Suprapubic skin (tissue), 4 donors: ENCODE data around the gene FAF1. TPM values are rescaled to one million over a fixed set of nuclear protein-coding genes. Genes with fewer than 3 reads are reported as not detected.

Experiments
- DNase-seq, 2 donors: peaks; one replicate each; pipeline ENCODE4 v3.0.0-alpha.2; 2019; ENCODE audit warnings: low spot score in 2 of 2
- H3K27ac ChIP-seq: fragments of 200-600 bp; sonication (generic); one replicate; pipeline ENCODE4 v1.5.1; 2019
- H3K27me3 ChIP-seq: fragments of 200-600 bp; sonication (generic); one replicate; pipeline ENCODE4 v1.5.1; 2019
- H3K36me3 ChIP-seq: fragments of 200-600 bp; sonication (generic); one replicate; pipeline ENCODE4 v1.5.1; 2019
- H3K4me1 ChIP-seq: fragments of 200-600 bp; sonication (generic); one replicate; pipeline ENCODE4 v1.5.1; 2019
- H3K4me3 ChIP-seq: fragments of 200-600 bp; sonication (generic); one replicate; pipeline ENCODE4 v1.5.1; 2019; ENCODE audit warnings: mild to moderate bottlenecking
- H3K9me3 ChIP-seq: fragments of 200-600 bp; sonication (generic); one replicate; pipeline ENCODE4 v1.5.1; 2019
- CTCF ChIP-seq, 2 donors: fragments of 200-600 bp in 1 of 2; fragments of 450-650 bp in 1 of 2; sonication (generic) in 1 of 2; IDR thresholded peaks; one replicate each; pipeline ENCODE4 v1.5.1; 2016 to 2019; ENCODE audit warnings: antibody characterized with exemption in 2 of 2, mild to moderate bottlenecking in 1 of 2, moderate library complexity in 1 of 2
- EP300 ChIP-seq: sonication (generic); formaldehyde crosslinking; IDR thresholded peaks from one replicate; pipeline ENCODE4 v1.6.1; 2017; ENCODE audit warnings: antibody characterized with exemption
- POLR2A ChIP-seq, 2 donors: fragments of 450-650 bp; IDR thresholded peaks; one replicate each; pipeline ENCODE4 v1.6.1; 2017; ENCODE audit warnings: antibody characterized with exemption in 2 of 2, mild to moderate bottlenecking in 2 of 2, moderate library complexity in 2 of 2
- POLR2AphosphoS5 ChIP-seq, 3 donors: sonication (generic); formaldehyde crosslinking; IDR thresholded peaks; one replicate each; pipeline ENCODE4 v1.6.1; 2017; ENCODE audit warnings: antibody characterized with exemption in 3 of 3
- WGBS: methylation state at CpG from one replicate; pipeline ENCODE4 v1.1.5; 2018; 5-methylcytosine and 5-hydroxymethylcytosine counted together
- total RNA-seq, 4 donors: library from RNA; depleted of rRNA; stranded (reverse); fragments of >200 nt; gene quantifications; one replicate each; pipeline ENCODE4 v1.1.0, GENCODE V29; 2016

The FAF1 gene
- total RNA-seq, 4 donors from 2014 or later: 35.1 to 61.6 (median 45.4) TPM

- Histone ChIP-seq H3K36me3 (no peaks in the 10 kb centered on the region), H3K9me3 (peaks cover 18% of the 10 kb centered on the region), H3K4me3 (no peak overlapping the region), H3K27me3 (no peaks in the 10 kb centered on the region), H3K4me1 (no peaks in the 10 kb centered on the region), H3K27ac (no peak overlapping the region)
- TF ChIP-seq POLR2AphosphoS5 (IDR thresholded peaks at IDR 0.05): no peak
- no peak for TF ChIP-seq POLR2A (IDR thresholded peaks at IDR 0.05)
- TF ChIP-seq EP300: no peak
- no peak for TF ChIP-seq CTCF (IDR thresholded peaks at IDR 0.05)
- WGBS: 92% methylated on average over 1 of the region's 1 CpG
- no peak for DNase-seq
Measured at GRCh38 chr1:50859657-50860056, 100.4 kb downstream of the FAF1 start.

DNA sequence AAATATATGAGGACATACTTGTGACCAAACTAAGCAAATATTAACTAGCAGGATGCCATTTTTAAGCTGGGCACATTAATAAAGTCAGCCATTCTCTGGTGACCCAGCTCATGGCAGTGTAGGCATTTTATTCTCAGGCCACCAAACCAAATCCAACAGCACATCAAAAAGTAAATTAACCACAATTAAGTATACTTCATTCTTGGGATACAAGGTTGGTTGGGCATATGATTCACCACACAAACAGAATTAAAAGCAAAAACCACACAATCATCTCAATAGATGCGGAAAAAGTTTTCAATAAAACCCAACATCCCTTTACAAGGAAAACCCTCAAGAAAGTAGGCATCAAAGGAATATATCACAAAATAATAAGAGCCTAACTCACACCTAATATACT lies 101.3 kb downstream of the FAF1 start:
- no peaks in the 10 kb centered on the region for H3K4me1 ChIP-seq
- no peaks in the 10 kb centered on the region for H3K27me3 ChIP-seq
- no peak for DNase-seq
- no peak overlapping the region for H3K27ac ChIP-seq
- 88% methylated on average over 1 of the region's 1 CpG for WGBS
- no peaks in the 10 kb centered on the region for H3K36me3 ChIP-seq
- no peak overlapping the region for H3K4me3 ChIP-seq
- TF ChIP-seq CTCF (IDR thresholded peaks at IDR 0.05): no peak
- no peak for TF ChIP-seq EP300
- TF ChIP-seq POLR2A (IDR thresholded peaks at IDR 0.05): no peak
- TF ChIP-seq POLR2AphosphoS5 (IDR thresholded peaks at IDR 0.05): no peak
- H3K9me3 ChIP-seq: peaks cover 18% of the 10 kb centered on the region

DNA sequence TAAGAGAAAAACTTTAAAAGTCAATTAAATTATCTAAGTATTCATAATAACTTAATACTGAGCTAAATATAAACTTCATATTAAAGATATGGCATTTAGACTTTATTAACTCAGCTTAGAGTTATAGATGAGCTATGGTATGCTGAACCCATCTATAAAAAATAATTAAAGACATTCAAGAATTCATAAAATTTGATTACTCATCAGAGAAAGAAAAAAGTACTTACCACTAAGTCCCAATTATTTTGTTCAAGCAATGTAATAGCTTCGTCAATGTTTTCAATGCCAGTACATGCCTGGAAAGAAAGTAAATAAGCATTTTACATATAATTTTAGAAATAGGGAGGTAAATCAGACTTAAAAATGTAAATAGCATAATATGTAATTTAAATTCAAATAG lies 102.4 kb downstream of the FAF1 start:
- 88% methylated on average over 1 of the region's 1 CpG for WGBS
- no peak for TF ChIP-seq CTCF (IDR thresholded peaks at IDR 0.05)
- no peak for TF ChIP-seq POLR2AphosphoS5 (IDR thresholded peaks at IDR 0.05)
- TF ChIP-seq EP300: no peak
- TF ChIP-seq POLR2A (IDR thresholded peaks at IDR 0.05): no peak
- no peaks in the 10 kb centered on the region for H3K27me3 ChIP-seq
- no peaks in the 10 kb centered on the region for H3K36me3 ChIP-seq
- H3K9me3 ChIP-seq: peaks cover 13% of the 10 kb centered on the region
- H3K4me3 ChIP-seq: no peak overlapping the region
- no peak for DNase-seq
- H3K27ac ChIP-seq: no peak overlapping the region
- H3K4me1 ChIP-seq: no peaks in the 10 kb centered on the region

DNA sequence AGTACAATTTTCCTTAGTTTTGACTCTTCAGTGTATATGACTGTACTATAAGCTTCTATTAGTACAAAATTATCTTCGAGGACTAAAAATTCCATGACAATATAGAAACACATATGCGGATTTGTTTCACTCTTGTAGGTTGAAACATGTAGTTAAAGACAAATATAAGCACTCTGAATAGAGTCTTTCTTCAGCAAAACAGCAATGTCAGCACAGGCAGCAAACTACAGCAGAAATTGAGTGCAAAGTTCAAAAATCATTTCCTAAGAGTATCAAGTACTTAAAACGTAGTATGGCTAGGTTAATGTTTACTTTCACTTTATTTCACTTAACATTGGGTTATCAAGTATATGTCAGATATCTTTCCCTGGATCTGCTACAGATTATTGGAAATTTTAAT lies 106.7 kb downstream of the FAF1 start:
- DNase-seq: no peak
- H3K27me3 ChIP-seq: no peaks in the 10 kb centered on the region
- H3K27ac ChIP-seq: no peak overlapping the region
- no peaks in the 10 kb centered on the region for H3K9me3 ChIP-seq
- no peak for TF ChIP-seq CTCF (IDR thresholded peaks at IDR 0.05)
- no peak for TF ChIP-seq EP300
- no peak for TF ChIP-seq POLR2AphosphoS5 (IDR thresholded peaks at IDR 0.05)
- TF ChIP-seq POLR2A (IDR thresholded peaks at IDR 0.05): no peak
- no peaks in the 10 kb centered on the region for H3K4me1 ChIP-seq
- no peak overlapping the region for H3K4me3 ChIP-seq
- 81% methylated on average over 3 of the region's 3 CpGs for WGBS
- no peaks in the 10 kb centered on the region for H3K36me3 ChIP-seq

GRCh38 chr1:50852889-50853288 lies 107.2 kb downstream of the FAF1 start:
- H3K27ac ChIP-seq: no peak overlapping the region
- no peak for DNase-seq
- no peaks in the 10 kb centered on the region for H3K36me3 ChIP-seq
- TF ChIP-seq POLR2AphosphoS5 (IDR thresholded peaks at IDR 0.05) (no peak), CTCF (IDR thresholded peaks at IDR 0.05) (no peak), POLR2A (IDR thresholded peaks at IDR 0.05) (no peak), EP300 (no peak)
- H3K4me3 ChIP-seq: no peak overlapping the region
- peaks cover under 1% of the 10 kb centered on the region for H3K9me3 ChIP-seq
- H3K4me1 ChIP-seq: no peaks in the 10 kb centered on the region
- H3K27me3 ChIP-seq: no peaks in the 10 kb centered on the region
- 95% methylated on average over 1 of the region's 1 CpG for WGBS
